GM12872 (cell line): ENCODE results near the gene VWC2L.

Source experiments
- TF ChIP-seq, protein P1 (sequence below): IDR thresholded peaks from 3 replicates; pipeline ENCODE4 v1.5.1; 2011; ENCODE audit warnings: low read depth, mild to moderate bottlenecking, low read length, moderate library complexity; ENCODE audit not compliant: insufficient read depth

Gene VWC2L

GRCh38 chr2:214569419-214570035 is 158.7 kb downstream of the VWC2L start:
- TF ChIP-seq, protein P1, sequence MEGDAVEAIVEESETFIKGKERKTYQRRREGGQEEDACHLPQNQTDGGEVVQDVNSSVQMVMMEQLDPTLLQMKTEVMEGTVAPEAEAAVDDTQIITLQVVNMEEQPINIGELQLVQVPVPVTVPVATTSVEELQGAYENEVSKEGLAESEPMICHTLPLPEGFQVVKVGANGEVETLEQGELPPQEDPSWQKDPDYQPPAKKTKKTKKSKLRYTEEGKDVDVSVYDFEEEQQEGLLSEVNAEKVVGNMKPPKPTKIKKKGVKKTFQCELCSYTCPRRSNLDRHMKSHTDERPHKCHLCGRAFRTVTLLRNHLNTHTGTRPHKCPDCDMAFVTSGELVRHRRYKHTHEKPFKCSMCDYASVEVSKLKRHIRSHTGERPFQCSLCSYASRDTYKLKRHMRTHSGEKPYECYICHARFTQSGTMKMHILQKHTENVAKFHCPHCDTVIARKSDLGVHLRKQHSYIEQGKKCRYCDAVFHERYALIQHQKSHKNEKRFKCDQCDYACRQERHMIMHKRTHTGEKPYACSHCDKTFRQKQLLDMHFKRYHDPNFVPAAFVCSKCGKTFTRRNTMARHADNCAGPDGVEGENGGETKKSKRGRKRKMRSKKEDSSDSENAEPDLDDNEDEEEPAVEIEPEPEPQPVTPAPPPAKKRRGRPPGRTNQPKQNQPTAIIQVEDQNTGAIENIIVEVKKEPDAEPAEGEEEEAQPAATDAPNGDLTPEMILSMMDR = no peak

GRCh38 chr2:214574084-214574781 is 163.4 kb downstream of the VWC2L start:
- TF ChIP-seq, protein P1 = no peak

GRCh38 chr2:214575030-214575429 is 164.2 kb downstream of the VWC2L start:
- TF ChIP-seq, protein P1 = no peak

DNA sequence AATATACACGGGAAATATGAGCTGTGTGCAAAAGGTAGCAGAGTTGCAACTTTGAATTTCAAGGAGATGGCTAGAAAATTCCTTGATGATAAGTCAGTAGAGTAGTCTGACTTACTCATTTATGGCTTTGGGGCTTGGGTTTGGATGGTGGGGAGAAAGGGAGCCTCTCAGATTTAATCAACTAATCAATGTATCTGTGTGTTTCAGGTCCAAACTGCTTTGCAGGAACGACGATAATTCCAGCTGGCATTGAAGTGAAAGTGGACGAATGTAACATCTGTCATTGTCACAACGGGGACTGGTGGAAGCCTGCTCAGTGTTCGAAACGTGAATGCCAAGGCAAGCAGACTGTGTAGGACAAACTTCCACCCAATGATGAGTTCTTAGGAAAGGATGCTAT is 164.6 kb downstream of the VWC2L start:
- TF ChIP-seq, protein P1 = no peak

DNA sequence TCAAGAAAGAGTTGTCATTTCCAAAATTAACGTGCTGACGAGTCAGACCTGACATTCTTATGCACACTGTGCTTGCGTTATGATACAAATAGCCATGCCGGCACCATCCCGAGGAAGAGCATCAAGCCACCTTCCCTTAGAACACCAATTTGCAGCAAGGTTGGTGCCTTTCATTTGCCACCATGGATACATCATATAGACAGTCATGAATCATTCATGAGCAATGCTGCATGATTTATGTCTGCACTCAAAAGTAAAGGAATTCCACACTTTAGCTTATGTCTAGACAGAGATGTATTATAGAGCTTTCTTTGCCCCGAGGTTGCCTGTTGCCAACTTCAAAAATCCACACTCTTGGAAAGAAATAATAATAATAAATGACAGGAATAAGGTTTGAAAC is 166.9 kb downstream of the VWC2L start:
- TF ChIP-seq, protein P1 = no peak

- TF ChIP-seq, protein P1 = no peak
Measured at GRCh38 chr2:214578442-214578841, 167.6 kb downstream of the VWC2L start.

DNA sequence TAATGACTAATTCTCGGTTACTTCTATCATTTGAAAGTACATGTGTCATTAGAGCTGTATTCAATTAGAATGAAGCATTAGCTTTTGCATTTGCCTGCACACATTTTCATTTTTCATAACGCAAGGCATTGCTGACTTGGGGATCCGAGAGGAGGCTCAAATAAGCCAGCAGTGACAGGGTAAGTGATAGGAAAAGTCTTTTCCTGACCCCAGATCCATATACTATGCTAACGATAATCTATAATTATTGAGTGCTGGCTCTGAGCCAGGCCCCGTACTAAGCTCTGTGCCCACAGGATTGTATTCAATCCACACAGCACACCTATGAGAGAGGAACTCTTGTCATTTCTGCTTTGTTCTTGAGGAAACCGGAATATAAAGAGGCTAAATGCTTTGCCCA is 168.2 kb downstream of the VWC2L start:
- TF ChIP-seq, protein P1 = no peak
